ENCODE measurements around the gene SLC31A2.

Gene SLC31A2

DNA sequence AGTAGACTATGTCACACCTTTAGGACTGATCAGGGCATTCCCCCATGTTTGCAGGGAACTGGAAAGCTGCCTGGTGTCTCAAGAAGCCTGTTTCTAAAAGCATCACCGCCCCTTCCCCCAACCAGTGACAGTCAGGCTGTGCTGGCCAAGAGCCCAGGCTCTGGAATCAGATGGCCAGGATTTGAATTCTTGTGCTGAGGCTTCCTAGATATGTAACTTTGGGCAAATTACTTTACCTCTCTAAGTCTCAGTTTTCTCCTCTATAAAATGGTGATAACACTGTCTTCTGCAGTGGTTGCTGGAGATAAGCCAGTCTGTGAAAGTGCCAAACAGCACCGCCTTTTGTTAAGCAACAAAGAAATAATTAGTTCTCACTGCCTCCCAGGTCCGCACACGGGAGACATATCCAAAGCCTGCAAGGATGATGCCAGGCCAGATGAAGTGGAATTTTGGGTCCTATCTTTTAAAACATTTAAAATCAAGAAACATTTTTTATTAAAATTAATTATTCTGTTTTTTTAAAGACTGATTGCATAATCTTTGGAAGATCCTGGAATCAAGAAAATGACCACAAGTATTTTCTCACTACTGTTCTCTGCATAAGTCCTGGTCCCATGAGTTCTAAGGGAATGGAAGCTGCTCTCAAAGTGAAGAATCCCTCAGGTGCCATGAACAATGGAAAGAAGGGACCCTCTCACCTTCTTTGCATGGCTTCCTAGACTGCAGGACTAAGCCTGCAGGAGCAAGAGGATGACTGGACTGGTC, 13.9 kb downstream of the SLC31A2 start:
- H3K36me3 ChIP-seq (ENCODE audit: control insufficient read depth in 1 of 2, insufficient read depth in 2 of 2, low read length in 2 of 2): peaks cover 61 to 89% of the 10 kb centered on the region in 2 donors
- H3K27me3 ChIP-seq (ENCODE audit: control insufficient read depth in 1 of 2, insufficient read depth in 2 of 2, low read length in 2 of 2): no peaks in the 10 kb centered on the region
- no peaks in the 10 kb centered on the region for H3K9me3 ChIP-seq (ENCODE audit: control insufficient read depth in 1 of 2, low read length in 2 of 2)
- H3K9ac ChIP-seq (ENCODE audit: low read depth in 1 of 2, low read length in 2 of 2): no peak overlapping the region
- H3K4me3 ChIP-seq (ENCODE audit: low read depth in 1 of 2, low read length in 2 of 2): no peak overlapping the region
- H3K4me1 ChIP-seq (ENCODE audit: control insufficient read depth in 1 of 2, insufficient read depth in 2 of 2, low read length in 2 of 2): no peaks in the 10 kb centered on the region
- H3K27ac ChIP-seq (ENCODE audit: low read depth, low read length): no peak overlapping the region

DNA sequence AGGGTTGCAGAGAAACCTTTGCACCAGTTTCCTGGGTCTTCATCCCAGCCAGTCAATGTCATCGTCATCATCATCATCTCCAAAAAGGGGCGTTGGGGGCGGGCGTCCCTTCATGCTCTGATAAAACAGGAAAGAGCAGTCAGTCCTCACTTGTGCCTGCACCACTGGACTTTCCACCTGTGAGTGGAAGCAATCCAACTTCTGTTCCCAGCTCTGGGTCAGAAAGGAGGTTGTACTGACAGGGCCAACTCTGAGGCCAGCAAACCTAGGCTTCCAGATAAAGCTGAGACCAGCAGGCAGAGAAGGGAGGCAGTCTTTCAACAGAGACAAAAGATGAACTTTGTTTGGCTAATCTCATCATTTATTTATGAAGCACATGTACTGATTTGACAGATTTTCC, 15.2 kb downstream of the SLC31A2 start:
- peaks cover 68 to 96% of the 10 kb centered on the region in 2 donors for H3K36me3 ChIP-seq (ENCODE audit: control insufficient read depth in 1 of 2, insufficient read depth in 2 of 2, low read length in 2 of 2)
- H3K9me3 ChIP-seq (ENCODE audit: control insufficient read depth in 1 of 2, low read length in 2 of 2): no peaks in the 10 kb centered on the region
- H3K27me3 ChIP-seq (ENCODE audit: control insufficient read depth in 1 of 2, insufficient read depth in 2 of 2, low read length in 2 of 2): no peaks in the 10 kb centered on the region

DNA sequence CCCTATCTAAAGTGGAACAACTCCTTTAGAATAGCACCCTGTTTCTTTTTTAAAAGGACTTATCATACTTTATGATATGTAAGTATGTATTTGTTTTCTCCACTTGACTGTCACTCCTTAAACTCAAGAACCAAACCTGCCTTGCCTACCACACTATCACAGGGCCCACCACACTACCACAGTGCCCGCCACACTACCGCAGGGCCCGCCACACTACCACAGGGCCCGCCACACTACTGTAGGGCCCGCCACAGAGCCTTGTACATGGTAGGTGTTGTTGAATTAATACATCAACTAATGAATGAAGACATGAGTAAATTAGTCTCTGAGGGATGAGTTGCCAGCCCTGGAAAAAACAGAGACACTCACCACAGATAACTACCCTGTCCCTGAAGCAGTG, 18.0 kb downstream of the SLC31A2 start:
- no peaks in the 10 kb centered on the region for H3K4me1 ChIP-seq (ENCODE audit: control insufficient read depth in 1 of 2, insufficient read depth in 2 of 2, low read length in 2 of 2)
- no peak overlapping the region for H3K27ac ChIP-seq (ENCODE audit: low read depth, low read length)
- peaks cover 66 to 89% of the 10 kb centered on the region in 2 donors for H3K36me3 ChIP-seq (ENCODE audit: control insufficient read depth in 1 of 2, insufficient read depth in 2 of 2, low read length in 2 of 2)
- no peak overlapping the region for H3K4me3 ChIP-seq (ENCODE audit: low read depth in 1 of 2, low read length in 2 of 2)
- H3K27me3 ChIP-seq (ENCODE audit: control insufficient read depth in 1 of 2, insufficient read depth in 2 of 2, low read length in 2 of 2): no peaks in the 10 kb centered on the region
- no peak overlapping the region for H3K9ac ChIP-seq (ENCODE audit: low read depth in 1 of 2, low read length in 2 of 2)
- no peaks in the 10 kb centered on the region for H3K9me3 ChIP-seq (ENCODE audit: control insufficient read depth in 1 of 2, low read length in 2 of 2)

More for the DNA sequence above, 15.2 kb downstream of the SLC31A2 start:
- H3K4me3 ChIP-seq (ENCODE audit: low read depth in 1 of 2, low read length in 2 of 2): no peak overlapping the region
- H3K9ac ChIP-seq (ENCODE audit: low read depth in 1 of 2, low read length in 2 of 2): no peak overlapping the region
- H3K27ac ChIP-seq (ENCODE audit: low read depth, low read length): no peak overlapping the region
- no peaks in the 10 kb centered on the region for H3K4me1 ChIP-seq (ENCODE audit: control insufficient read depth in 1 of 2, insufficient read depth in 2 of 2, low read length in 2 of 2)

DNA sequence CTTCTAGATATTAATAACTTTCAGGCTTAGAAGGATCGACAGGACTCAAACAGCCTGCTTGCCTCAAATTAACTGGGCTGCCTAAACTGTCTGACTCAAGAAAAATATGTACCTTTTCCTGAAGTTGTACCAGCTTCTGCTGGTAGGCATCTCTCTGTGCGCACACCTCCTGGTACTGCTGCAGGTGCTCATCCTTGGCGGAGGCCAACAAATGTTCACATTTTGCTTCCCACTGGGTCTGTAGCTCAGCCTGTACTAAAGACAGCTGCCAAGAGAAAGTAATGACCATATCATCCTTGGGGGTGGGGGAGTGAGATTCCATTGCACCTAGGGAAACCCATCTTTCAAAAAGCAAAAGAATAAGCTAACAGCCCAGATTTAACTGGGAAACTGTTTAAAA, 22.5 kb downstream of the SLC31A2 start:
- Histone ChIP-seq H3K9me3 (ENCODE audit: control insufficient read depth in 1 of 2, low read length in 2 of 2) (no peaks in the 10 kb centered on the region), H3K9ac (ENCODE audit: low read depth in 1 of 2, low read length in 2 of 2) (no peak overlapping the region), H3K4me3 (ENCODE audit: low read depth in 1 of 2, low read length in 2 of 2) (no peak overlapping the region), H3K27me3 (ENCODE audit: control insufficient read depth in 1 of 2, insufficient read depth in 2 of 2, low read length in 2 of 2) (no peaks in the 10 kb centered on the region), H3K27ac (ENCODE audit: low read depth, low read length) (no peak overlapping the region), H3K36me3 (ENCODE audit: control insufficient read depth in 1 of 2, insufficient read depth in 2 of 2, low read length in 2 of 2) (peaks cover 61 to 79% of the 10 kb centered on the region in 2 donors), H3K4me1 (ENCODE audit: control insufficient read depth in 1 of 2, insufficient read depth in 2 of 2, low read length in 2 of 2) (no peaks in the 10 kb centered on the region)

DNA sequence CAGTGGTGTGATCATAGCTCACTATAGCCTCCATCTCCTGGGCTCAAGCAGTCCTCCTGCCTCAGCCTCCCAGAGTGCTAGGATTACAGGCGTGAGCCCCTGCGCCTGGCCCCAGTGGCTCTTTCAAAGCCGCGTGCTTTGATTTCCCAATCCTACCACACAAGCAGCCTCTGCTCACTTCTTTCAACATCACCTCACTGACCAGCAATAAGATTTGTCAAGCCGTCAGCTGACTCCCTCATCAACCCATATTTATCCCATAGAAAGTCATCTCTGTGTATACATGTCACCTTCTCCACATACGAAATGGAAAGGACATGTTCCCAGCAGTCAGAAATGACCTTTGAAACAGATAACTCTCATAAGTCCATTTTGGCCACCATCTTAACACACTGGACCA, 26.0 kb downstream of the SLC31A2 start:
- Histone ChIP-seq H3K4me1 (ENCODE audit: control insufficient read depth in 1 of 2, insufficient read depth in 2 of 2, low read length in 2 of 2) (peaks cover 0 to 4% of the 10 kb centered on the region in 2 donors), H3K9me3 (ENCODE audit: control insufficient read depth in 1 of 2, low read length in 2 of 2) (no peaks in the 10 kb centered on the region), H3K27ac (ENCODE audit: low read depth, low read length) (no peak overlapping the region), H3K27me3 (ENCODE audit: control insufficient read depth in 1 of 2, insufficient read depth in 2 of 2, low read length in 2 of 2) (no peaks in the 10 kb centered on the region), H3K36me3 (ENCODE audit: control insufficient read depth in 1 of 2, insufficient read depth in 2 of 2, low read length in 2 of 2) (peaks cover 49 to 70% of the 10 kb centered on the region in 2 donors), H3K4me3 (ENCODE audit: low read depth in 1 of 2, low read length in 2 of 2) (no peak overlapping the region), H3K9ac (ENCODE audit: low read depth in 1 of 2, low read length in 2 of 2) (no peak overlapping the region)

DNA sequence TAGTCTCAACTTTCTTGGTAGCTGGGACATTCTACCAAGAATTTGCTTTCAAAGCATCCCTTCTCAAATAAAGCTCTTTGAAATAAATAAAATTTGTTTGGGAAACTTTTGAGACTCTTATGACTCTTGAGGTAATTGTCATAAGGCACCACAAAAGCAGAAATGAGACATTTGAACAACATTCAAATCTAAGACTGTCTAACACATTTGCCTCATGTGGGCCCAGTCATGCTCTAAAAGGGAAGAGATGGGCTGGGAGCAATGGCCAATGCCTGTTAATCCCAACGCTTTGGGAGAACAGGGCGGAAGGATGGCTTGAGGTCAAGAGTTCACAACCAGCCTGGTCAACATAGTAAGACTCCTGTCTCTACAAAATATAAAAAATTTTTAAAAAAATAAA, 26.4 kb downstream of the SLC31A2 start:
- H3K9ac ChIP-seq (ENCODE audit: low read depth in 1 of 2, low read length in 2 of 2): no peak overlapping the region
- peaks cover 54 to 75% of the 10 kb centered on the region in 2 donors for H3K36me3 ChIP-seq (ENCODE audit: control insufficient read depth in 1 of 2, insufficient read depth in 2 of 2, low read length in 2 of 2)
- peaks cover 0 to 4% of the 10 kb centered on the region in 2 donors for H3K4me1 ChIP-seq (ENCODE audit: control insufficient read depth in 1 of 2, insufficient read depth in 2 of 2, low read length in 2 of 2)
- H3K27me3 ChIP-seq (ENCODE audit: control insufficient read depth in 1 of 2, insufficient read depth in 2 of 2, low read length in 2 of 2): no peaks in the 10 kb centered on the region
- no peak overlapping the region for H3K4me3 ChIP-seq (ENCODE audit: low read depth in 1 of 2, low read length in 2 of 2)
- H3K27ac ChIP-seq (ENCODE audit: low read depth, low read length): no peak overlapping the region
- H3K9me3 ChIP-seq (ENCODE audit: control insufficient read depth in 1 of 2, low read length in 2 of 2): no peaks in the 10 kb centered on the region

DNA sequence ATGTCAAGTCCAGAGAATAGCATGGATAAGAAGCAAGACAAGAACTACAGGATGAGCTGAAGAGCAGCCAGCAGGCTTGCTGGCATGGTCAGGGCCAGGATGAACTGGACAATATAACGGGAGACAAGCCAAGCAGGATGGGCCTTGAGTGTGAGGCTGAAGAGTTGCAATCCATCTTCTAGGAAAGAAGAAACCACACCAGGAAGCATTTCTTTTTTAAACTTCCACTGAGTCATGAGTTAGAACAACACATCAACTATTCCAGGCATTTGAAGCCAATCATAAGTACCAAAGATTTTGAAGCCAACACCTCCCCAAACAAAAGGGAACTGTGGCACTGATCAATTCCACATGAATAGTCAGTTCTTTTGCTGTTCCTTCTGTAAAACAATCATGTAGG, 27.3 kb downstream of the SLC31A2 start:
- H3K27me3 ChIP-seq (ENCODE audit: control insufficient read depth in 1 of 2, insufficient read depth in 2 of 2, low read length in 2 of 2): no peaks in the 10 kb centered on the region
- H3K4me1 ChIP-seq (ENCODE audit: control insufficient read depth in 1 of 2, insufficient read depth in 2 of 2, low read length in 2 of 2): peaks cover 0 to 4% of the 10 kb centered on the region in 2 donors
- H3K36me3 ChIP-seq (ENCODE audit: control insufficient read depth in 1 of 2, insufficient read depth in 2 of 2, low read length in 2 of 2): peaks cover 56 to 75% of the 10 kb centered on the region in 2 donors
- no peak overlapping the region for H3K4me3 ChIP-seq (ENCODE audit: low read depth in 1 of 2, low read length in 2 of 2)
- H3K27ac ChIP-seq (ENCODE audit: low read depth, low read length): no peak overlapping the region
- H3K9ac ChIP-seq (ENCODE audit: low read depth in 1 of 2, low read length in 2 of 2): no peak overlapping the region
- no peaks in the 10 kb centered on the region for H3K9me3 ChIP-seq (ENCODE audit: control insufficient read depth in 1 of 2, low read length in 2 of 2)

DNA sequence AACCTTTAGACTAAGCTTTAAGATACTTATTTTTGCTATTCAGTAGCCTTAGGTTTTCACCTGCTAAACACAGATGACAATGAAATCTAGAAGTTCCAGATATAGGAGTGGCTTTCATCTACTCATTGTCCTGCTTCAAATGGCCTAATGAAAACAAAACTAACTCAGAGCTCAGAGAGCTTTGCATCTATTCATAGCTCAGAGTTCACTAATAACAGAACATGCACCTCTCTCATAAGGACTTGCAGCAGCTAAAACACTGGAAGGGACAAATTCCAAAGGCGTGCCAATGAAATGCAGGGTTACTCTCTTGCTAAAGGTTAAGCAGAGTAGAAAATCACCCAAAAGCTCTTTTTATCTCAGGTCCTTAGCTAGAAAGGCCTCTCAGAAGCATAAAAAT, 29.0 kb downstream of the SLC31A2 start:
- H3K4me3 ChIP-seq (ENCODE audit: low read depth in 1 of 2, low read length in 2 of 2): no peak overlapping the region
- H3K4me1 ChIP-seq (ENCODE audit: control insufficient read depth in 1 of 2, insufficient read depth in 2 of 2, low read length in 2 of 2): peaks cover 0 to 4% of the 10 kb centered on the region in 2 donors
- peaks cover 59 to 78% of the 10 kb centered on the region in 2 donors for H3K36me3 ChIP-seq (ENCODE audit: control insufficient read depth in 1 of 2, insufficient read depth in 2 of 2, low read length in 2 of 2)
- H3K9me3 ChIP-seq (ENCODE audit: control insufficient read depth in 1 of 2, low read length in 2 of 2): no peaks in the 10 kb centered on the region
- H3K9ac ChIP-seq (ENCODE audit: low read depth in 1 of 2, low read length in 2 of 2): no peak overlapping the region
- no peak overlapping the region for H3K27ac ChIP-seq (ENCODE audit: low read depth, low read length)
- no peaks in the 10 kb centered on the region for H3K27me3 ChIP-seq (ENCODE audit: control insufficient read depth in 1 of 2, insufficient read depth in 2 of 2, low read length in 2 of 2)

DNA sequence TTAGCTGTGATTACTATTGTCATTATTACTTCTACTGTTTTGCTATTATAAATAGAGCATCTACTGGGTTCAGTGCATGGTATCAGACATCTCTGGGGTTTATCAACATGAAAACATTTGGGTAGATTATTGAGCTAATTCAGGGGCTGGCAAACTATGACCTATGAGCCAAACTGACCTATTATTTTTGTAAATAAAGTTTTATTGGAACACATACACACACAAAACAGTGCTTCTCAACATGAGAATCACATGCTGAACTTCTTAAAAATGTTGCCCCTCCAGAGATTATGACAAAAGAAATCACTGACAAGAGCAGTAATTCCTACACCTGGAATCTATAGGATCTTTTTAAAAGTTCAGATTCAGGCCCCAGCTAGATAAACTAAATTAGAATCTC, 30.4 kb downstream of the SLC31A2 start:
- Histone ChIP-seq H3K9ac (ENCODE audit: low read depth in 1 of 2, low read length in 2 of 2) (no peak overlapping the region), H3K27ac (ENCODE audit: low read depth, low read length) (no peak overlapping the region), H3K4me3 (ENCODE audit: low read depth in 1 of 2, low read length in 2 of 2) (no peak overlapping the region), H3K36me3 (ENCODE audit: control insufficient read depth in 1 of 2, insufficient read depth in 2 of 2, low read length in 2 of 2) (peaks cover 61 to 85% of the 10 kb centered on the region in 2 donors), H3K9me3 (ENCODE audit: control insufficient read depth in 1 of 2, low read length in 2 of 2) (no peaks in the 10 kb centered on the region), H3K4me1 (ENCODE audit: control insufficient read depth in 1 of 2, insufficient read depth in 2 of 2, low read length in 2 of 2) (peaks cover 0 to 4% of the 10 kb centered on the region in 2 donors), H3K27me3 (ENCODE audit: control insufficient read depth in 1 of 2, insufficient read depth in 2 of 2, low read length in 2 of 2) (no peaks in the 10 kb centered on the region)

DNA sequence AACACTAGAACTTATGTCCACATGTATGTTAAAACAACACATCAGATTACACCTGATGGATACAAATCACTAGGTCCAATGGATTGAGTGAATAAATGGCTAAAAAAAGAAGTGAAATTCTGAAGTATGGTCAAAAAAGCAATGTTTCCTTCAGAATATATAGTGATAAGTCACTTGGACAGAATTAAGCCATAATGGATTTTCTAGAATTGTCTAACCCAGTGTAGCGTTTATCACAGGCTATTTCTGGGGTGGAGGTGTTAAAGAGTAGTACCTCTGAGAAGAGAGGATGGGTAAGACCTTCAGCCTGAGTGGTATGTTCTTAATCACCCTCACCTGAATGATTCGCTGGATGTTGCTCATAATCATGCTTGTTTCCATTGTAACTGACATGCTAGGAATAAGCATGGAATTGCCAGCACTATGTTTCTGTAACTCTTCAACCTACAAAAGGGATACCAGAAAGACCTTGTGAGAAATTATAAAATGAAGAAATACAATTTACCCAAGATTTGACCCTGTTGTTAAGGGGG, 33.2 kb downstream of the SLC31A2 start:
- no peak overlapping the region for H3K9ac ChIP-seq (ENCODE audit: low read depth in 1 of 2, low read length in 2 of 2)
- H3K9me3 ChIP-seq (ENCODE audit: control insufficient read depth in 1 of 2, low read length in 2 of 2): no peaks in the 10 kb centered on the region
- H3K4me3 ChIP-seq (ENCODE audit: low read depth in 1 of 2, low read length in 2 of 2): no peak overlapping the region
- H3K36me3 ChIP-seq (ENCODE audit: control insufficient read depth in 1 of 2, insufficient read depth in 2 of 2, low read length in 2 of 2): peaks cover 61 to 82% of the 10 kb centered on the region in 2 donors
- H3K27ac ChIP-seq (ENCODE audit: low read depth, low read length): no peak overlapping the region
- H3K27me3 ChIP-seq (ENCODE audit: control insufficient read depth in 1 of 2, insufficient read depth in 2 of 2, low read length in 2 of 2): no peaks in the 10 kb centered on the region
- H3K4me1 ChIP-seq (ENCODE audit: control insufficient read depth in 1 of 2, insufficient read depth in 2 of 2, low read length in 2 of 2): peaks cover 0 to 4% of the 10 kb centered on the region in 2 donors
